ES-I3 (cell line): ENCODE measurements around the gene COX20.

Source experiments
- H3K36me3 ChIP-seq: 2 replicates; pipeline ENCODE4 v1.6.1; 2013; ENCODE audit warnings: mild to moderate bottlenecking, low read length, control low read depth, moderate library complexity; ENCODE audit not compliant: insufficient read depth
- H3K4me1 ChIP-seq: 2 replicates; pipeline ENCODE4 v1.6.1; 2013; ENCODE audit warnings: mild to moderate bottlenecking, control low read depth, low read length; ENCODE audit not compliant: insufficient read depth
- H3K9ac ChIP-seq: 2 replicates; pipeline ENCODE4 v1.6.1; 2013; ENCODE audit warnings: low read depth, mild to moderate bottlenecking, low read length, moderate library complexity
- H3K9me3 ChIP-seq: 2 replicates; pipeline ENCODE4 v1.6.1; 2013; ENCODE audit warnings: mild to moderate bottlenecking, low read length, moderate library complexity; ENCODE audit not compliant: control insufficient read depth, insufficient read depth

Gene COX20

GRCh38 chr1:244851546-244852231 lies 16.2 kb downstream of the COX20 start:
- peaks cover 35% of the 10 kb centered on the region for H3K36me3 ChIP-seq

GRCh38 chr1:244852694-244853093 lies 17.2 kb downstream of the COX20 start:
- no peak overlapping the region for H3K9ac ChIP-seq
- H3K9me3 ChIP-seq = no peaks in the 10 kb centered on the region
- peaks cover 45% of the 10 kb centered on the region for H3K36me3 ChIP-seq
- H3K4me1 ChIP-seq = no peaks in the 10 kb centered on the region

More at GRCh38 chr1:244851546-244852231, 16.2 kb downstream of the COX20 start:
- Histone ChIP-seq H3K9ac (no peak overlapping the region), H3K4me1 (no peaks in the 10 kb centered on the region), H3K9me3 (no peaks in the 10 kb centered on the region)

GRCh38 chr1:244854166-244854565 lies 18.7 kb downstream of the COX20 start:
- no peaks in the 10 kb centered on the region for H3K9me3 ChIP-seq
- H3K4me1 ChIP-seq = no peaks in the 10 kb centered on the region
- no peak overlapping the region for H3K9ac ChIP-seq
- H3K36me3 ChIP-seq = peaks cover 55% of the 10 kb centered on the region

- no peaks in the 10 kb centered on the region for H3K9me3 ChIP-seq
- no peak overlapping the region for H3K9ac ChIP-seq
- H3K4me1 ChIP-seq = no peaks in the 10 kb centered on the region
- peaks cover 62% of the 10 kb centered on the region for H3K36me3 ChIP-seq
Measured at GRCh38 chr1:244854865-244855578, 19.6 kb downstream of the COX20 start.

- H3K36me3 ChIP-seq = peaks cover 64% of the 10 kb centered on the region
- no peaks in the 10 kb centered on the region for H3K9me3 ChIP-seq
- H3K9ac ChIP-seq = no peak overlapping the region
- no peaks in the 10 kb centered on the region; the same call in 1 of the 2 replicates for H3K4me1 ChIP-seq
Measured at GRCh38 chr1:244857761-244858160, 22.3 kb downstream of the COX20 start.

GRCh38 chr1:244858357-244858756 lies 22.9 kb downstream of the COX20 start:
- Histone ChIP-seq H3K9ac (no peak overlapping the region), H3K9me3 (no peaks in the 10 kb centered on the region), H3K36me3 (peaks cover 64% of the 10 kb centered on the region), H3K4me1 (no peaks in the 10 kb centered on the region; the same call in 1 of the 2 replicates)

GRCh38 chr1:244860078-244860477 lies 24.6 kb downstream of the COX20 start:
- peaks cover 53% of the 10 kb centered on the region for H3K36me3 ChIP-seq
- H3K4me1 ChIP-seq = no peaks in the 10 kb centered on the region; the same call in 1 of the 2 replicates
- no peaks in the 10 kb centered on the region for H3K9me3 ChIP-seq
- no peak overlapping the region for H3K9ac ChIP-seq

GRCh38 chr1:244860914-244861610 lies 25.6 kb downstream of the COX20 start:
- Histone ChIP-seq H3K36me3 (peaks cover 45% of the 10 kb centered on the region), H3K9ac (peak overlapping the region; percentile 100), H3K4me1 (no peaks in the 10 kb centered on the region; the same call in 1 of the 2 replicates), H3K9me3 (no peaks in the 10 kb centered on the region)

GRCh38 chr1:244861683-244862082 lies 26.2 kb downstream of the COX20 start:
- H3K9ac ChIP-seq = peak overlapping the region; percentile 100
- H3K4me1 ChIP-seq = no peaks in the 10 kb centered on the region; the same call in 1 of the 2 replicates
- no peaks in the 10 kb centered on the region for H3K9me3 ChIP-seq
- peaks cover 40% of the 10 kb centered on the region for H3K36me3 ChIP-seq

GRCh38 chr1:244862354-244862698 lies 26.9 kb downstream of the COX20 start:
- Histone ChIP-seq H3K9me3 (no peaks in the 10 kb centered on the region), H3K4me1 (no peaks in the 10 kb centered on the region; the same call in 1 of the 2 replicates), H3K36me3 (peaks cover 33% of the 10 kb centered on the region), H3K9ac (peak overlapping the region; percentile 100)

- H3K36me3 ChIP-seq = peaks cover 28% of the 10 kb centered on the region
- peak overlapping the region; percentile 100 for H3K9ac ChIP-seq
- no peaks in the 10 kb centered on the region for H3K9me3 ChIP-seq
- H3K4me1 ChIP-seq = no peaks in the 10 kb centered on the region; the same call in 1 of the 2 replicates
Measured at GRCh38 chr1:244862699-244863490, 27.4 kb downstream of the COX20 start.

GRCh38 chr1:244863491-244864252 lies 28.2 kb downstream of the COX20 start:
- Histone ChIP-seq H3K9me3 (no peaks in the 10 kb centered on the region), H3K9ac (peak overlapping the region; percentile 63), H3K4me1 (no peaks in the 10 kb centered on the region; the same call in 1 of the 2 replicates), H3K36me3 (peaks cover 21% of the 10 kb centered on the region)

GRCh38 chr1:244864253-244865027 lies 29.0 kb downstream of the COX20 start, which contains the start of gene HNRNPU:
TSS of gene HNRNPU (minus strand) at chr1:244864543. CDS start at chr1:244864307, 236 bp downstream.
- Histone ChIP-seq H3K4me1 (no peaks in the 10 kb centered on the region; the same call in 1 of the 2 replicates), H3K9ac (peak within 1 kb of the TSS; percentile 63), H3K36me3 (peaks cover 16% of the 10 kb centered on the region), H3K9me3 (no peaks in the 10 kb centered on the region)
